H1 (cell line): Measurements from ENCODE around the gene OR13A1. TPM values are rescaled to one million over a fixed set of nuclear protein-coding genes. Genes with fewer than 3 reads are reported as not detected.

ENCODE experiments used
- CHD7 ChIP-seq: fragments of 300-600 bp; sonication (generic); IDR thresholded peaks from 2 replicates; pipeline ENCODE4 v1.7.1; 2012; ENCODE audit warnings: low read length, moderate library complexity, mild to moderate bottlenecking, inconsistent platforms; ENCODE audit not compliant: insufficient replicate concordance
- FOSL1 ChIP-seq: IDR thresholded peaks from 2 replicates; pipeline ENCODE4 v1.6.1; 2011; ENCODE audit warnings: mild to moderate bottlenecking, low read depth, low read length, moderate library complexity; ENCODE audit not compliant: insufficient read depth
- SIRT6 ChIP-seq: IDR thresholded peaks from one replicate; pipeline ENCODE4 v1.7.1; 2012; ENCODE audit warnings: low read length, inconsistent platforms
- polyA plus RNA-seq, 7 experiments: library from polyadenylated mRNA; depleted of rRNA in 3 of 7; stranded (reverse) in 5 of 7; unstranded in 2 of 7; fragments of >200 nt in 5 of 7; fragments of 200-250 nt in 2 of 7; gene quantifications; 1 replicate in 5 of 7; 2 replicates in 1 of 7; 4 replicates in 1 of 7; pipeline versions ENCODE4 v1.2.1 to v1.2.3, GENCODE V29; 2011 to 2013; ENCODE audit warnings: missing spikeins in 2 of 7, mixed read lengths in 2 of 7
- total RNA-seq: library from RNA; stranded (reverse); fragmentation: NEBNext Ultra II Directional; extraction: Animal tissue kit (Norgen Biotek cat#: 25700); gene quantifications from 2 replicates; pipeline ENCODE4 v1.2.1, GENCODE V29; 2021

OR13A1 gene
- total and polyA plus RNA-seq, 2 of the 8 experiments (the other 6 are each of a cell fraction or from before 2014, with no cell fraction given) = 0.53 TPM; not detected in 1

DNA sequence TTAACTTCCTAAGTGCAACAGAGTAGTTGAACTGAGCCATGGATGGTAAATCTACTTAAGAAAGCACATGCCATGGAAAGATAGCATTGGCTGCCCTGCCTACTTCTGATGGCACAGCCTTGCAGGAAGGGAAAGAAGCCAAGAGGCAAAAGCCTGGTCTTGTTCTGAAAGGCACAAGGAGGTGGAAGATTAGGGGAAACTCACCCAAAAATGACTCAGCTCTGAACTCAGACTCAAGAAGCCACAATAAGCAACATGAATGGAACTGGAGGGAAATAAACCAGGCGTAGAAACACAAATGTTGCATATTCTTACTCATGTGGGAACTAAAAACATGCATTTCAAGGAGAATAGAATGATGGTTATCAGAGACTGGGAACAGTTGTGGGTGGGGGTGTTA, 37.8 kb upstream of the OR13A1 start (continued):
- TF ChIP-seq FOSL1 (no peak), SIRT6 (no peak), CHD7 (no peak)
